ENCODE results near the gene SPRR3. TPM values are rescaled to one million over a fixed set of nuclear protein-coding genes. Genes with fewer than 3 reads are reported as not detected.

Gene SPRR3
- total and polyA plus RNA-seq, 2 experiments from 2014 or later = not detected

GRCh38 chr1:152983234-152983633, 18.3 kb upstream of the SPRR3 start (continued):
- TF ChIP-seq REST (IDR thresholded peaks at IDR 0.05; ENCODE audit: unreplicated experiment) (no peak), JUNB (IDR thresholded peaks at IDR 0.05; ENCODE audit: unreplicated experiment) (no peak)

- DNase-seq (ENCODE audit: low spot score) = no peak
- Histone ChIP-seq H3K4me3 (no peak within 1 kb of the TSS), H3K27me3 (ENCODE audit: insufficient read depth) (no peaks in the 10 kb centered on the region), H3K9me2 (ENCODE audit: insufficient read depth) (no peaks in the 10 kb centered on the region), H4K20me1 (replicated peaks; ENCODE audit: insufficient read depth) (no peaks in the 10 kb centered on the region), H3K27ac (ENCODE audit: low read depth) (no peak within 1 kb of the TSS), H3K4me1 (ENCODE audit: insufficient read depth) (no peaks in the 10 kb centered on the region), H3K79me2 (replicated peaks; ENCODE audit: insufficient read depth) (no peaks in the 10 kb centered on the region), H2AFZ (no peak within 1 kb of the TSS), H3F3A (replicated peaks; ENCODE audit: low read depth) (no peaks in the 10 kb centered on the region), H3K36me3 (ENCODE audit: insufficient read depth) (no peaks in the 10 kb centered on the region), H3K4me2 (no peak within 1 kb of the TSS)
- H3K36me3 Mint-ChIP-seq (ENCODE audit: low read depth) = no peaks in the 10 kb centered on the region
- H3K4me1 Mint-ChIP-seq = peaks cover 4% of the 10 kb centered on the region; the same call in 2 of the 3 replicates
- no peaks in the 10 kb centered on the region; the same call in 2 of the 3 replicates for H3K9me3 Mint-ChIP-seq
- no peak within 1 kb of the TSS for H3K4me3 Mint-ChIP-seq
- peaks cover 13% of the 10 kb centered on the region for H3K27me3 Mint-ChIP-seq (ENCODE audit: insufficient read depth, low read depth, poor library complexity)
- no peak within 1 kb of the TSS for H3K27ac Mint-ChIP-seq
- ATAC-seq = no peak
- TF ChIP-seq NANOG (IDR thresholded peaks at IDR 0.05; ENCODE audit: borderline replicate concordance) (no peak), REST (IDR thresholded peaks at IDR 0.05; ENCODE audit: unreplicated experiment) (no peak), JUNB (IDR thresholded peaks at IDR 0.05; ENCODE audit: unreplicated experiment) (no peak), STAT1 (IDR thresholded peaks at IDR 0.05; ENCODE audit: unreplicated experiment) (no peak), CREB1 (CRISPR knock-in tag; IDR thresholded peaks at IDR 0.05; ENCODE audit: low read depth) (no peak), CTCF (conservative IDR thresholded peaks at IDR 0.05; ENCODE audit: low read depth in 2 of 2) (no peak), ETS1 (IDR thresholded peaks at IDR 0.05) (no peak), ZNF114 (CRISPR knock-in tag; IDR thresholded peaks at IDR 0.05) (no peak), EZH2 (IDR thresholded peaks at IDR 0.05; ENCODE audit: low read depth, unreplicated experiment) (no peak), EZH2phosphoT487 (IDR thresholded peaks at IDR 0.05; ENCODE audit: unreplicated experiment) (no peak), ZNF331 (CRISPR knock-in tag; IDR thresholded peaks at IDR 0.05; ENCODE audit: low read depth) (no peak)
Observed at GRCh38 chr1:152983743-152984142, 17.8 kb upstream of the SPRR3 start, which contains the start of gene SPRR1A. Gene SPRR1A, plus strand, starts transcription at chr1:152984081. Its CDS starts 1,150 bp downstream, at chr1:152985231.
